CD4-positive, alpha-beta T cell treated with Interleukin-21 for 1 hour (primary cell): ENCODE data around the gene TRIP10.
"Not testable (repeated sequence)": the region's sequence is repeated elsewhere in the genome, so short reads cannot be mapped to it uniquely, and the experiment has no call there.

Experiments
- DNase-seq: peaks from one replicate; pipeline ENCODE4 v3.0.0-alpha.2; 2020

The TRIP10 gene

DNA sequence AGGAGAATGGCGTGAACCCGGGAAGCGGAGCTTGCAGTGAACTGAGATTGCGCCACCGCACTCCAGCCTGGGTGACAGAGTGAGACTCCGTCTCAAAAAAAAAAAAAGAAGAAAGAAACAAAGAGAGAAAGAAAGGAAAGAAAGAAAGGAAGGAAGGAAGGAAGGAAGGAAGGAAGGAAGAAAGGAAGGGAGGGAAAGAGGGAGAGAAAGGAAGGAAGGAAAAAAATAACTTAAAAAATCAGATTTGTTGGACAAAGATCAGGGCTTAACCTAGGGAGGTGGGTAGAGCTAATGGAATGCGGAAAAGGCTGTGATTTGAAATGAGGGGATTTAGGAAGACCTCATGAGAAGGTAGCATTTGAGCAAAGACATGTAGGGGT lies 32.2 kb downstream of the TRIP10 start:
- not testable (repeated sequence) for DNase-seq

GRCh38 chr19:6772028-6772865 lies 32.8 kb downstream of the TRIP10 start, which contains the start of gene VAV1:
Gene VAV1, plus strand, starts transcription at chr19:6772708. Its CDS starts 100 bp downstream, at chr19:6772808.
- DNase-seq = peak; percentile 92

DNA sequence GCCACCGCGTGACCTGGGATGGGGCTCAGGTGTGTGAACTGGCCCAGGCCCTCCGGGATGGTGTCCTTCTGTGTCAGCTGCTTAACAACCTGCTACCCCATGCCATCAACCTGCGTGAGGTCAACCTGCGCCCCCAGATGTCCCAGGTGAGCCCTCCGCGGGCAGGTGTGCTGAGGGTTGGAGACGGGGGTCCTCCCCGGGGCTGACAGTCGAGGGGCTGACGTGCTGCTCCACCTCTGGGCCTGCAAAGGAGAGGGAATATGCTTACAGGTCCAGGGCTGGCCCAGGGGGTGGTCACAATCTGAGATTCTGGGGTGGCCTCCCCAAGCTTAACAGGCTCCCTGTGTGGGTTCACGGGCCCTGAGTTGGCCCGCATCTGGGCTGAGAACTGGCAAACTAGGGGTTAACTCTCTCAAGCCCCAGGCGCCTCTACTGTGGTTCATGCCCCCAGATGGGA lies 33.4 kb downstream of the TRIP10 start:
- no peak for DNase-seq

- peak; percentile 64 for DNase-seq
These were observed 33.9 kb downstream of the TRIP10 start for GRCh38 chr19:6773323-6773931.

GRCh38 chr19:6774821-6775707 lies 35.6 kb downstream of the TRIP10 start:
- no peak for DNase-seq

GRCh38 chr19:6776045-6776444 lies 36.6 kb downstream of the TRIP10 start:
- DNase-seq = not testable (repeated sequence)

GRCh38 chr19:6776999-6777398 lies 37.5 kb downstream of the TRIP10 start:
- no peak for DNase-seq

- DNase-seq = no peak
These were observed 38.0 kb downstream of the TRIP10 start for GRCh38 chr19:6777434-6777833.

DNA sequence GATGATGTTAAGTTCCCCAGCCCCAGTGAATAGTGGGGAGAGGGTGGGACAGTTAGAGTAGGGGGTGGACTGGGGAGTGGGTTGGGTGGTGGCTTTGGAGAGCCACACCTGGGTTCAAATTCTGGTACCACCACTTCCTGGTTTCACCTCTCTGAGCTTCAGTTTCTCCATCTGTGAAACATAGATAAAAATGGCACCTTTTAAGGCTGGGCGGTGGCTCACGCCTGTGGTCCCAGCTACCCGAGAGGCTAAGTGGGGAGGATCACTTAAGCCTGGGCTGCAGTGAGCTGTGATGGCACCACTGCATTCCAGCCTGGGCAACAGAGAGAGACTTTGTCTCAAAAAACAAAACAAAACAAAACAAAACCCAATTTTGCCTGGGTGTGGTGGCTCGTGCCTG lies 38.9 kb downstream of the TRIP10 start:
- DNase-seq = no peak

GRCh38 chr19:6779206-6779605 lies 39.7 kb downstream of the TRIP10 start:
- no peak for DNase-seq

GRCh38 chr19:6787393-6787792 lies 47.9 kb downstream of the TRIP10 start:
- DNase-seq = no peak

- DNase-seq = no peak
These were observed 49.4 kb downstream of the TRIP10 start for GRCh38 chr19:6788896-6789295.

DNA sequence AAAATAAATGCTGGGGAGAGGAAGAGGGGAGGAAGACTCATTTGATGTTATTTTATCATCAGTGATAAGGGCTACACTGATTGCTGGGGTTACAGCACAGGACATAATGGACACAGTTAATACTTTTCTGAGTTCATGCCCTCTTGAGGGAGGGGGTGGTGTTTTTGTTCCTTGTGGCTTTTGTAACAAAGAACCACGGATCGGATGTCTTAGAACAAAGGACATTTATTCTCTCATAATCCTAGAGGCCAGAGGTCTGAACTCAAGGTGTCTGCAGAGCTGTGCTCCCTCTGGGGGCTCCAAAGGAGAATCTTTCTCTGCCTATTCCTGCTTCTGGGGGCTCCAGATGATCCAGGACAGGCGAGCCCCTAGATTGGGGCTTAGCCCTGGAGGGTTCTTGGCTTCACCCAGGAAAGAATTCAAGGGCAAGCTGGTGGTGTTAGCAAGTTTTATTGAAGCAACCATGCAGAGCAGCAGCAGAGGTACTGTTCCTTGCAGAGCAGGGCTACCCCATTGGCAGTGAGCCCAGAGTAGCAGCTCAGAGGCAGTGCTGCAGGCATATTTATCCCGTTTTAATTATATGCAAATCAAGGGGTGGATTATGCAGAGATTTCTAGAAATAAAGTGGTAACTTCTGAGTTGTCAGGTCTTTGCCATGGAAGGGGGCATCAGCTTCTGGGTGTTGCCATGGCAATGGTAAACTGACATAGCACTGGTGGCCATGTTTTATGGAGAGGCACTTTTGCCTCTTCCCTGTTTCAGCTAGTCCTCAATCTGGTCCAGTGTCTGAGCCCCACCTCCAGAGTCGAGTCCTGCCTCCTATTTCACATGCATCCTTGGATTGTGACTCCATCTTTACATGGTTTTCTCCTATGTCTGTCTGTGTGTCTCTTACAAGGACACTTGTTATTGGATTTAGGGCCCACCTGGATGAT lies 51.0 kb downstream of the TRIP10 start:
- DNase-seq = no peak

DNA sequence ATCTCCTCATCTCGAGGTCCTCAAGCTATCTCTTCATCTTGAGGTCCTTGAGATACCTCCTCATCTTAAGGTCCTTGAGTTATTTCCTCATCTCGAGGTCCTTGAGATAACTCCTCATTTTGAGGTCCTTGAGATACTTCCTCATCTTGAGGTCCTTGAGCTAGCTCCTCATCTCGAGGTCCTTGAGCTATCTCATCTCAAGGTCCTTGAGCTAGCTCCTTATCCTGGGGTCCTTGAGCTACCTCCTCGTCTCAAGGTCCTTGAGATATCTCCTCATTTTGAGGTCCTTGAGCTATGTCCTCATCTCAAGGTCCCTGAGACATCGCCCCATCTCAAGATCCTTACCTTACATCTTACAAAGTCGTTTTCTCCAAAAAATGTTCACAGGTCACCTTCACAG lies 51.8 kb downstream of the TRIP10 start:
- no peak for DNase-seq

- DNase-seq = no peak
These were observed 53.9 kb downstream of the TRIP10 start for GRCh38 chr19:6793411-6793810.

DNA sequence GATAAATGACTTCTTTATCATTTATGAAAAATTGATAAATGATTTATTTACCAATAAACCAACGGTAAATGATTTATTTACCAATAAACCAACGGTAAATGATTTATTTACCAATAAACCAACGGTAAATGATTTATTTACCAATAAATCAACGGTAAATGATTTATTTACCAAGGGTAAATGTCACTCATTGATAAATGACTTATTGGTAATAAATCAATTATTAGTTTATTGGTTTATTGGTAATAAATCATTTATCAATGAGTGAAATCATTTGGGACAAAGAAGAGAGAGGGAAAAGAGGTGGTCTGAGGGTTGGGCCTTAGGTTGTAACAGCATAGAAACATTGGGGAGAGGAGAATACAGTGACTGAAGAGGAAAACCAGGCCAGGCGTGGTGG lies 54.5 kb downstream of the TRIP10 start:
- DNase-seq = no peak

- DNase-seq = no peak
These were observed 55.4 kb downstream of the TRIP10 start for GRCh38 chr19:6794686-6795431.

- no peak for DNase-seq
These were observed 56.8 kb downstream of the TRIP10 start for GRCh38 chr19:6796278-6796677.

GRCh38 chr19:6797646-6798045 lies 58.2 kb downstream of the TRIP10 start:
- no peak for DNase-seq

- DNase-seq = peak; percentile 19
These were observed 60.8 kb downstream of the TRIP10 start for GRCh38 chr19:6800160-6800790.

- DNase-seq = peak; percentile 31
These were observed 61.6 kb downstream of the TRIP10 start for GRCh38 chr19:6800991-6801484.
